ENCODE measurements around the gene GAB3.
"Not testable (repeated sequence)": the region's sequence is repeated elsewhere in the genome, so short reads cannot be mapped to it uniquely, and the experiment has no call there.

Gene GAB3

DNA sequence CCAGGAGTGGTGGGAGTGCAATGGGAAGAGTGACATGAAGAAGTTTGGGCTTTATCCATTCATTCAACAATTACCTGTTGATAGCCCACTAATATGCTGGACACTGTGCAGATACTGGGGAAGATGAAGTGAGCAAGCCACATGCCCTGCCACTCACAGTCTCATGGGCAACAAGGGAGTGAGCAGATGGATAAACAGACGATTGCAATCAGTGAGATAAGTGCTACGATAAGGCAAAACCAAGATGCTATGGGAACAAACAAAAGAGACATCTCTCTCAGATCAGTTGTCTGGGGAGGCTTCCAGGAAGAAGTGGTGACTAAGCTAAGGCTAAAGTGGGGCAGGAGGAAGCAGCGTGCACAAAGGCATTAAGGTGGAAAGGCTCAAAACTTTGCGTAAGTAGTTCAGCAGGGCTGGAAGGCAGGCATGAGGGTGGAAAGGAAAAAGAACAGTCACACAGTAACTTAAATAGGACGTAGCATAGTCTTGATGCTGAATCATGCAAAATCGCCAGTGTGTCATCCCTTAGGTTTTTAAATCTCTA, 31.7 kb downstream of the GAB3 start:
- DNase-seq: peak; percentile 60

DNA sequence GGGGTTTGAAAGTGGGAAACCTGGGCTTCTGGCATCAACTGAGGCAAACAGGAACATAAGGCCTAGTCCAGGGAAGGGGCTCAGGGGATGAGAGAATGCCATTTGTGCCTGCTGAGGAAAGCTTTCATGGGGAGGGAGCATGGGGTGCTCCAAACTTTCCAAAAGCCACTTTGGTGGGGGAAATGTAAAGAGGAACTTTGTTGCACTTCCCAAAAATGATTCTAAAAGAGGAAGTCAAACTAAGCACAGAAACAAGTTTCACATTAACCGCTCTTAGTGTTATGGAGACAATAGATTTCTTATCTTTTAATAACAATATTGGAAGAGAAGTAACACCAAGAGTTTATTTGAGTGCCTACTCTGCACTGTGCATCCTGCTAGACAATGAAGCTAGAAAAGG, 32.3 kb downstream of the GAB3 start:
- DNase-seq: no peak

GRCh38 chrX:154717824-154718223, 33.1 kb downstream of the GAB3 start:
- DNase-seq: peak; percentile 37

- DNase-seq: no peak
These were observed 35.1 kb downstream of the GAB3 start for GRCh38 chrX:154715825-154716224.

DNA sequence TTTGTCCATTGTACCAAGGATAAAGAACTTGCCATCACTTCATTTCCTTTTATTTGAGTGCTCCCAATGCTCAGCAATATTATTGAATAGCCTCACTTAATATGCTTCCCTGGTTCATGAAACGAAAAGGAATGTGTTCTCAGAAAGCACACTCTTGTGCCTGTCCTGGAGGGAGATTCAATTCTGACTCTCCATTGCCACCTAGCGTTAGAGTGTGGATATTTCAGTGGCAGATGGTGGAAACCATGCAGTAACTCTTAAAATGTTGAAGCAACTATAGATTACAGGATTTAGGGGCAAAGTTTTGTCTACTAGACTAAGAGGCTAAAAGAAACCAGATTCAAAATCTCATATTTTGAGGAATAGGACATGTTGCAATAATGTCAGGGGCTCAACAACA, 36.0 kb downstream of the GAB3 start:
- peak; percentile 51 for DNase-seq

DNA sequence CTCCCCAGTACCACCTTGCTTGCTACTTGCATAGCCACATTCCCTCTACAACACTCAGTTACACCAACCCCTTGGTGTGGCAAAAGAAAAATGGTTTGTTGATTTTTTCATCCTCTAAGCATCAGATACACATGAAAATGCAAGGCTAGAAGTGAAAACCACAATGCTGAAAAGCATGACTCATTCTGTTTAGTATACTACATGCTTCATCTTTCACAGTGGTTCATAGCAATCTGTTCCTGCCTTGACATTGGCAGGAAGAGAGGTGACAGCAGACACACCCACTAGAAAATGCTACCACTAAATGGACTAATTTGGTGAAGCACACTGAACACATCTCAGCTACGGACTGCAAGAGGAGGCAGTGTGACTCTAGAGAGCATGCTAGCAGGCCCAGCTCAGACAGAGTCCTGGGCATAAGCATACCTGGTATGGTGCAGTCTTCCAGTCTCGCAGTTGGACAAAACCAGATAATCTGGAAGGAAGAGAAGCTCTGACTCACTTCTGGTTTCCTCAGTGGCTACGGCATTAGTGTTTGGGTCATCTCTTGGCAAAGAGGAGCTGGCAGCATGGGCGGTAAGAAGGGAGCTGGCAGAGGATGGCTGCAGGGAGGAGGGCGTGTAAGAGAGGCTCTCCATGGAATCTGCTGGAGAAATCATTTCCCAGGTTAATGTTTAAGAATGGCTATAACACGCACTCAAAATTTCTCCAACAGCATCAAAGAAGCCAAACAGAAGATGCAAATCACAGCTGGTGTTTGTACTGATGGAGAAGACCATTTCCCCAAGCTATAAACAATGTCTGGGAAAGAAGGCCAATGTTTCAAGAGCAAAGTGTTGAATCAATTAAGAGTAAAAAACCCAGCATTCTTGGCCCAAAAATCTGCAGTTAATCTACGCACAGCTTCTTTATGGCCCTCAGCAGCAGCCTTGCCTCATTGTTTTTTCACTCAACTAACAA, 37.8 kb downstream of the GAB3 start:
- peak; percentile 58 for DNase-seq

DNA sequence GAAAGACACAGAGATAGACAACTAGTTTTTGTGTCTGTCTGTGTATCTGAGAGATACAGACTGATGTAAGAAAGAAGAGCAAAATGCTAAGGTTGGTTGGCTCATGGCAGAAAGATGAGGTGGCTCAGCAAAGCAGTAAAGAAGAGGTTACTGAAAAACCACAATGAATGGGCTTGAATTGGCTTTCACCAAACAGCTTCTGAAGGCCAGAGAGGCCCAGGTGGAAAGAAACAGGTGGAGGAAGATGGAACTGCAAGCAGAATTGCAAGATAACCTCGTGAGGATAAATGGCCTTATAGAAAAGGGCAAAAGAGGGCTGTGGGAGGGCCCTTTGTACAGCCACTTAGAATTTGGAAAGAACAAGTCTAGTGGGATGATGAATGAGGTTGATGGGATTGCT, 39.6 kb downstream of the GAB3 start:
- no peak for DNase-seq

- DNase-seq: no peak
These were observed 40.6 kb downstream of the GAB3 start for GRCh38 chrX:154710309-154710708.

DNA sequence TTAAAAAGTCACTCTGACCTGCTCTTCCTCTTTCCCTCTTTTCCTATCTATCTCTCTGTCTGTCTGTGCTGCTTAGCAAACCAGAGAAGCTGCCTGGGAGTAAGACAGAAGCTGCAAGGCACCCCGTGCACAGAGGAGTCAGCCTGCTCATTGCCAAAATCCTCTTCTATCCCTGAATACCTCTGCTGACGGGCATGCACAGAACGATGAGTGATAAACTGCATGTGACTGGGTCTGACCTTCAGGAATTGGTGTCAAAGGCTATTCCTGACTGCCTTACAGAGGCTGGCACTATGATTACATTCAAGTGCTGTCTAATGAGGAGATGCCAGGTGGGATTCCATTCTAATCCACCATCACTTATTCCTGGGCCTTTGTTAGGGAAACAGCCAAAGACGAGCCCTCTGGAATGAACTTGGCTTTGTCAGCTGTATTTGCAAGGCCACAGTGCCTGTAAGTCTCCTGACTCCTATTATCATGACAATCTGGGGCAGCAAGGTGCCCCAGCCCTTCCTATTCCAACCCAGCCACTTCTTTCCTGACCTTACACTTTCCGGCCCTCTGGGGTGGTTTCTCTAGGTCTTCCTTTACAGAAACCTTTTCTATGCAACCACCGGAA, 52.1 kb downstream of the GAB3 start:
- DNase-seq: no peak

GRCh38 chrX:154696676-154697045, 54.2 kb downstream of the GAB3 start:
- DNase-seq: no peak

GRCh38 chrX:154695911-154696675, 54.8 kb downstream of the GAB3 start:
- DNase-seq: no peak

GRCh38 chrX:154693394-154693793, 57.5 kb downstream of the GAB3 start:
- DNase-seq: no peak

- not testable (repeated sequence) for DNase-seq
These were observed 60.4 kb downstream of the GAB3 start for GRCh38 chrX:154690438-154690837.

DNA sequence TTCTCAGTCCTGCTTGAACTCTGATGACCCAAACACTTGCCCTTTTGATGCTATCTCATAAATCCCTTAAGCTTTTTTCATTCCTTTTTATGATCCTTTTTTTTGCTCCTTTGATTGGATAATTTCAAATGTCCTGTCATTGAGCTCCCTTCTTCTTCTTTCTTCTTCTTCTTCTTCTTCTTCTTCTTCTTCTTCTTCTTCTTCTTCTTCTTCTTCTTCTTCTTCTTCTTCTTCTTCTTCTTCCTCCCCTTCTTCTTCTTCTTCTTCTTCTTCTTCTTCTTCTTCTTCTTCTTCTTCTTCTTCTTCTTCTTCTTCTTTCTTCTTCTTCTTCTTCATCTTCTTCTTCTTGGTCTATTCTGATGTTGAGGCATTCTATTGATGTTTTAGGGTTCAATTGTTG, 78.8 kb downstream of the GAB3 start:
- not testable (repeated sequence) for DNase-seq

GRCh38 chrX:154670848-154671247, 80.0 kb downstream of the GAB3 start:
- not testable (repeated sequence) for DNase-seq

- DNase-seq: no peak
These were observed 89.0 kb downstream of the GAB3 start for GRCh38 chrX:154661899-154662298.

DNA sequence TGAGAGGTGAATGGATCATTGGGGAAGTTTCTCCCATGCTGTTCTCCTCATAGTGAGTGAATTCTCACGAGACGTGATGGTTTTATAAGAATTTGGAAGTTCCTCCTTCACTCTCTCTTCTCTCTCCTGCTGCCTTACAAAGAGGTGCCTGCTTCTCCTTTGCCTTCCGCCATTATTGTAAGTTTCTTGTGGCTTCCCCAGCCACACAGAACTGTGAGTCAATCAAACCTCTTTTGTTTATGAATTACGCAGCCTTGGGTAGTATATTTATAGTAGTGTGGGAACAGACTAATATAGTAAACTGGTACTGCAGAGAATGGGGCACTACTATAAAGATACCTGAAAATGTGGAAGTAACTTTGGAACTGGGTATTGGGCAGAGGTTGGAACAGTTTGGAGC, 89.7 kb downstream of the GAB3 start:
- DNase-seq: no peak

DNA sequence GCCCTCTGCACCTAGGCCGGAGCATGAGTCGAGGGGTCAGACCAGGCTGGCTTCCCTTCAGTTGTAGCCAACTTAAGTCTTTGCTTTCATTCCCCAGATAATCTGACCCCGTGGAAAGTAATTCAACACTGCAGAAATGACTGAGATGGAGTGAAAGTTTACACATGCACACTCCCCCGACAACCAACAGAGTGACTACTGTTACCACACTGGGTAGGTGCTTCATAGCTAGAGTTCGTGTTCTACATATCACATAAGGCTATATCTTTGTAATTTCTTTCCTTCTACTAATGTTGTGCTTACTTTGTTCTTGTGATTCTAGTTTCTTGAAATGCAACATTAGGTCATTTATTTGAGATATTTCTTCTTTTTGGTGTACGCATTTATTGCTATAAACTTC, 90.3 kb downstream of the GAB3 start:
- DNase-seq: no peak

DNA sequence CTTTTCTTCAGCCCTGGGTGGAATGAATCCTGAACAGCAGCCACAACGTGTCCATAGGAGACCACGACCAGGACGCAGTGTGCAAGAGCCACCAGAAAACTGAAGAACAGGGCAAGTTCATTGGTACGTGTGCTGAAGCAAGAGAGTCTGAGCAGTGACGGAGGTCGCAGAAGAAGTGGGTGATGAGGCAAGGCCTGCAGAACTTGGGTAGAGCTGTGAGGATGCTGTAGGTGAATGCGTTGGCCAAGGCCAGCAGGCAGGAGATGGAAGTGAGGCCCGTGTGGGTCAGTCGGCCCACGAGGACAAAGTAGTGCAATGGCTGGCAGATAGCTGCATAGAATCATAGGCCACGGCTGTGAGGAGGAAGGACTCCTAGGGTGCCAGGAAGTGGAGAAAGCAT, 91.9 kb downstream of the GAB3 start:
- no peak for DNase-seq

- no peak for DNase-seq
These were observed 92.7 kb downstream of the GAB3 start for GRCh38 chrX:154658187-154658586.

DNA sequence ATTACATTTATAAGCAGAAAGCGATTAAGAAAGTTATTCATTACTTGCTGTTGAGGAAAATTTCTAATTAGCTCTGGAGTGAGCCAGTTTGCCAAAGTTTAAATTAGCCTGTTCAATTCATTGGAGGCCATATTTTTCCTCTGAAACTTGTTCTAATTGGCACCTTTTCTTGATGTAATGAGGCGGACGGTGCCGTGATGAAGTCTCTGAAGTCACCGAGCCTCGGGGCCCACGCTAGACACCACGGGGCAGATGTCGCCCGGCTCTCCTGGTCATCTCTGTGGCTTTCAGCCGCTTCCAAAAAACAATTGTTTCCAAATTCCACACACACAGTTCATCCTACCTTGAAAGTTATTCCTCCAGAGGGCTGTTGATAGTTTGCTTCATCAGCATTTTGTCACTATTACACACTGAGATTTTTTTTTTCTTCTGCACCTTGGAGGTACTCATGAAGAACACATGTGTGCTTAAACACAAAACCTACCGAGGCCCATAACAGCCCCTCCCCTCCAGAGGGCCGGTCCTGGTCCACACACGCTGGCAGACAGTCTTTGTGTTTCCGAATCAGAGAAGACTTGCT, 93.6 kb downstream of the GAB3 start:
- DNase-seq: no peak

DNA sequence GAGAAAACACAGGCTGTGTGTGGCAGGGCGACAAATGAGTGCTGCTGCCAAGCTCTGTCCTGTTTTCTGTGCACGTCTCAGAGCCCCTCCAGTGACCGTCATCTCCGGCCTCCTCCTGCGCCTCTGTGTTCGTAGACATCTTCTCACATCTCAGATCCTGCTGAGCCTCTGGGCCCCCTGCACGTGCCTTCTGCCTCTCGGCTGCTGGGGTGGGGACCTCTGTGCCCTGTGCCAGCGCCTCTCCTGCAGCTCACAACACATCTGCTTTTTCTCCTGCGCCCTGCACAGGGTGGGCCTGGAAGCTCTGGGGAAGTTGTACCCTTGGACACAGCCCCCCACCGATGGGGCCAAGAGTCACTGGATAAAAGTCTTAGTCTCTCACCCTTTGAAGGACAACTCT, 95.1 kb downstream of the GAB3 start:
- DNase-seq: no peak

DNA sequence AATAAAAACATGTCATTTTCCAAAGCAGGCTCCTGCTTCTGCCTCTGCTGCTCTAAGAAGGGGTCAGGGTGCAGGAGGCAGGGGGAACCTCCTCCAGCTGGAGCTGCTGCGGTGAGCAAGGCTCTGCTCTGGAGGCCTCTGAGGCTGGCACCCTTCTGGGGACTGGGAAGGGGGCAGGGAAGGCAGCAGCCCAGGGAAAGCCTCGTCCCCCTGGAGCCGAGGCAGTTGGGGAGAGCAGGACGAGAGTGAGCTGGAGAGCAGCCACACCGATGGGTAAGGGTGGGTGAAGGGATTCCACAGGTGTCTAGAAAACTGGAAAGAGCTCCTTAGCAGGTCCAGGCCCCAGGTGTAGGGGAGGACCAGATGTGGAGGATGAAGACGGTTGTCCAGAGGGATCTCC, 95.5 kb downstream of the GAB3 start:
- DNase-seq: no peak
